Measurements from ENCODE around the gene FSCN2. TPM values are rescaled to one million over a fixed set of nuclear protein-coding genes. Genes with fewer than 3 reads are reported as not detected.

Gene FSCN2
- total RNA-seq, 1 donor from 2014 or later, result 3.3 TPM

DNA sequence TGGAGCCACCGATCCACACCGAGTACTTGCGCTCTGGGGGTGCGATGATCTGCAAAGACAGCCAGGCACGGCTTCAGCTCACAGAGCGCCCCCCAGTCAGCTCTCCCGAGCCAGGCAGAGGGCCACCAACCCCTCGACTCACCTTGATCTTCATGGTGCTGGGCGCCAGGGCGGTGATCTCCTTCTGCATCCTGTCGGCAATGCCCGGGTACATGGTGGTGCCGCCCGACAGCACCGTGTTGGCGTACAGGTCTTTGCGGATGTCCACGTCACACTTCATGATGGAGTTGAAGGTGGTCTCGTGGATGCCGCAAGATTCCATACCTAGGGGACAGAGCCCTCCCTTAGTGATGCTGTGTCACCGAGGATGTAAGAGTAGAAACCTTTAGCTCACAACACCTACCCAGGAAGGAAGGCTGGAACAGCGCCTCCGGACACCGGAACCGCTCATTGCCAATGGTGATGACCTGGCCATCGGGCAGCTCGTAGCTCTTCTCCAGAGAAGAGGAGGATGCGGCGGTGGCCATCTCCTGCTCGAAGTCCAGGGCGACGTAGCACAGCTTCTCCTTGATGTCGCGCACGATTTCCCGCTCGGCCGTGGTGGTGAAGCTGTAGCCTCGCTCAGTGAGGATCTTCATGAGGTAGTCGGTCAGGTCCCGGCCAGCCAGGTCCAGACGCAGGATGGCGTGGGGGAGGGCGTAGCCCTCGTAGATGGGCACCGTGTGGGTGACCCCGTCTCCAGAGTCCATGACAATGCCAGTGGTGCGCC is 17.2 kb upstream of the FSCN2 start:
- peaks cover 27% of the 10 kb centered on the region for H3K4me1 ChIP-seq
- DNase-seq, result peak; percentile 59

DNA sequence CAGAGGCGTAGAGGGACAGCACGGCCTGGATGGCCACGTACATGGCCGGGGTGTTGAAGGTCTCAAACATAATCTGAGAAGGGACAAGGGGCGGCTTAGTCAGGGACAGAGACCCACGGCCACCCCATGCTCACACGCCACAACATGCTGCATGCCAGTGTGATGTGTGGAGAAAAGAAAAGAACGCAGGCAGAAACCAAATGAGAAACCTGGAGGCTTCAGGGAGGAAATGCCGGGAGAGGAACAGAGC is 16.7 kb upstream of the FSCN2 start:
- no peak for DNase-seq
- Histone ChIP-seq H3K4me3 (peak overlapping the region; percentile 94), H3K9me3 (no peaks in the 10 kb centered on the region), H3K27ac (peak overlapping the region; percentile 100), H3K4me1 (peaks cover 32% of the 10 kb centered on the region), H3K27me3 (ENCODE audit: low read depth) (no peaks in the 10 kb centered on the region), H3K36me3 (peaks cover 34% of the 10 kb centered on the region)
- ATAC-seq, result no peak
- intact Hi-C loops (cut with DNase I), result no loop called here
- TF ChIP-seq, protein P1, sequence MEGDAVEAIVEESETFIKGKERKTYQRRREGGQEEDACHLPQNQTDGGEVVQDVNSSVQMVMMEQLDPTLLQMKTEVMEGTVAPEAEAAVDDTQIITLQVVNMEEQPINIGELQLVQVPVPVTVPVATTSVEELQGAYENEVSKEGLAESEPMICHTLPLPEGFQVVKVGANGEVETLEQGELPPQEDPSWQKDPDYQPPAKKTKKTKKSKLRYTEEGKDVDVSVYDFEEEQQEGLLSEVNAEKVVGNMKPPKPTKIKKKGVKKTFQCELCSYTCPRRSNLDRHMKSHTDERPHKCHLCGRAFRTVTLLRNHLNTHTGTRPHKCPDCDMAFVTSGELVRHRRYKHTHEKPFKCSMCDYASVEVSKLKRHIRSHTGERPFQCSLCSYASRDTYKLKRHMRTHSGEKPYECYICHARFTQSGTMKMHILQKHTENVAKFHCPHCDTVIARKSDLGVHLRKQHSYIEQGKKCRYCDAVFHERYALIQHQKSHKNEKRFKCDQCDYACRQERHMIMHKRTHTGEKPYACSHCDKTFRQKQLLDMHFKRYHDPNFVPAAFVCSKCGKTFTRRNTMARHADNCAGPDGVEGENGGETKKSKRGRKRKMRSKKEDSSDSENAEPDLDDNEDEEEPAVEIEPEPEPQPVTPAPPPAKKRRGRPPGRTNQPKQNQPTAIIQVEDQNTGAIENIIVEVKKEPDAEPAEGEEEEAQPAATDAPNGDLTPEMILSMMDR (IDR thresholded peaks at IDR 0.05), result no peak

More for the DNA sequence above, 17.2 kb upstream of the FSCN2 start:
- Histone ChIP-seq H3K27ac (peak overlapping the region; percentile 100), H3K36me3 (peaks cover 34% of the 10 kb centered on the region), H3K9me3 (no peaks in the 10 kb centered on the region), H3K4me3 (peak overlapping the region; percentile 94), H3K27me3 (ENCODE audit: low read depth) (no peaks in the 10 kb centered on the region)
- no peak for ATAC-seq
- intact Hi-C loops (cut with DNase I), result no loop called here
- TF ChIP-seq, protein P1 (IDR thresholded peaks at IDR 0.05), result no peak

DNA sequence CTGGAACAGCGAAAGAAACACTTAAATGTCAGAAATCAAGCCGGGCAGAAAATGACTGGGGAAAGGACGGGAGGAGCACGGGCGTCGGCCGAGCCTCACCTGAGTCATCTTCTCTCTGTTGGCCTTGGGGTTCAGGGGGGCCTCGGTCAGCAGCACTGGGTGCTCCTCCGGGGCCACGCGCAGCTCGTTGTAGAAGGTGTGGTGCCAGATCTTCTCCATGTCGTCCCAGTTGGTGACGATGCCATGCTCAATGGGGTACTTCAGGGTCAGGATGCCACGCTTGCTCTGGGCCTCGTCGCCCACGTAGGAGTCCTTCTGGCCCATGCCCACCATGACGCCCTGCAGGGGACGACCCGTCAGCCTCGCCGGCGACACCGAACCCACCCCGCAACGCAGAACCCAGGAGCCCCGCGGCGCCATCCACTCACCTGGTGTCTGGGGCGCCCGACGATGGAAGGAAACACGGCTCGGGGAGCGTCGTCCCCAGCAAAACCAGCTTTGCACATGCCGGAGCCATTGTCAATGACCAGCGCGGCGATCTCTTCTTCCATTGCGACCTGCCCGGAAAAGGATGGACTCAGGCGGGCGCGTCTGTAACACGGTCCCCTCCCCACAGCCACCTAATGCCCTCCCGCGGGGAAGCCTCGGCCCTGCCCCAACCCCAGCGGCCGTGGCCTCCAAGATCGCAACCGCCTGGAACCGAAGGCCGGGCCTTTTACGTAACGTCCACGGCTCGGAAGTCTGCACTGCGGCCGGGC is 16.2 kb upstream of the FSCN2 start:
- ATAC-seq (peak; percentile 6 to 12), DNase-seq (no peak)
- no peaks in the 10 kb centered on the region for H3K27me3 ChIP-seq (ENCODE audit: low read depth)
- peak overlapping the region; percentile 100 for H3K27ac ChIP-seq
- peaks cover 34% of the 10 kb centered on the region for H3K36me3 ChIP-seq
- TF ChIP-seq, protein P1 (IDR thresholded peaks at IDR 0.05), result no peak
- no peaks in the 10 kb centered on the region for H3K9me3 ChIP-seq
- peaks cover 37% of the 10 kb centered on the region for H3K4me1 ChIP-seq
- intact Hi-C loops (cut with DNase I), result no loop called here
- peak overlapping the region; percentile 94 for H3K4me3 ChIP-seq

DNA sequence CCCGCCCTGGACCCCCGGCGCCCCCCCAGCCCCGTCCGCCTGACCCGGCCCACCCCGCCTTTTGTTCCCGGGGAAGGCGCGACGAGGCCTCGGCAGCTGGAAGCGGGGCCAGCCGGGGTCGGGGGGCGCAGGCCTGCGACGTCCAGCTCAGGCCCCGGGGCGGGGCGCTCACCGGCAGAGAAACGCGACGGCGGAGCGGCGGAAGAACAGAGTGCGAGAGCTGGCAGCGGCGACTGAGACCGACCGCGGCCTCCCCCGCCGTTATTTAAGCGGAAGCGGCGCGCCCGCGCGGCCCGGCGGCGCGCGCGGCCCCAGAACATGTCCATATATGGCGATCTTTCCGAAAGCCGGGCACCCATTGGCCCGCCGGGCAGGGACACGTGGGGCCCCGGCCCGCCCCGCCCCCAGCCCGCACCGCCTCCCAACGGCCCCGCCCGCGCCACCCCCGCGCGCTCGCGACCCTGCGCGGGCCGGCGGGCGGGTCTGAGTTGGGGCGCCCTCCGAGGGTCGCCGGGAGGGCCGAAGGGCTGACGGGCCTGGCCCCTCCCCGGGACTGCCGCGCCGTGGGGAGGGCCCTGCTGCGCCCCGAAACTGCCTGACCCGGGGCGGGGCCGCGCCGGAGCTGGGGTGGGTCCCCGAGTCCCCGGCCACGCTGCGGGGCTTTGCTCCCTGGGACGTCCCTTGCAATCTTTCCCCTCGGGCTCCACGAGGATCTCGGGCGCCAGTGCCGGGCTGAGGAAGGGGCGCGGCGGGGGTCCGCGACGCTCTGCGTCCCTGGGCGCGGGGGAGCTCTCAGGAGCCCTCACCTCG is 15.4 kb upstream of the FSCN2 start, which contains the start of gene ACTG1:
TSS of gene ACTG1 (minus strand) at position 238 of the 810 bp plus-strand sequence. CDS start 445 bp downstream, outside the sequence.
- Histone ChIP-seq H3K27me3 (ENCODE audit: low read depth) (no peaks in the 10 kb centered on the region), H3K36me3 (peaks cover 34% of the 10 kb centered on the region), H3K4me3 (peak within 1 kb of the TSS; percentile 94), H3K4me1 (peaks cover 44% of the 10 kb centered on the region), H3K27ac (peak within 1 kb of the TSS; percentile 100), H3K9me3 (no peaks in the 10 kb centered on the region)
- TF ChIP-seq, protein P1 (IDR thresholded peaks at IDR 0.05), result no peak
- ATAC-seq (peak; percentile 75 to 85), DNase-seq (peak; percentile 95)
- intact Hi-C loops (cut with DNase I), result no loop called here

DNA sequence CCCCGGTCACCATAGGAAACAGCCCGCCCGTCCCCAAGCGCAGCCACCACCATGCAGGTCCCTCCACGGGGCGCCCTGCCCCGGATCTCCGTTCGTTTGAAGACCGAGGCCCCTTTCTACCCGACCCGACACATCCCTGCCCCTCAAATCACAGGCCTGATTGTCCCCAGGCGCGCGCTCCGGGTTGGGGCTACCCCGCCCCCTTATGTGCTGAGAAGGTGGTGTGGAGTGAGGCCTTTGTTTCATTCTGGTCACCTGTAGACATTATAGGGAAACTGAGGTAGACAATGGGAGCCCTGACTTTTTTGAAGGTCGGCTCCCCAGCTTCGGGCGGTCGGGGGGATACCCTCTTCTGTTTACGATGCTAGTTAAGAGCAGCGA is 14.8 kb upstream of the FSCN2 start:
- peak; percentile 78 for DNase-seq
- Histone ChIP-seq H3K4me1 (peaks cover 49% of the 10 kb centered on the region), H3K36me3 (peaks cover 34% of the 10 kb centered on the region), H3K9me3 (no peaks in the 10 kb centered on the region), H3K27me3 (ENCODE audit: low read depth) (no peaks in the 10 kb centered on the region), H3K4me3 (peak overlapping the region; percentile 94), H3K27ac (peak overlapping the region; percentile 100)
- peak; percentile 32 to 36 for ATAC-seq
- TF ChIP-seq, protein P1 (IDR thresholded peaks at IDR 0.05), result no peak
- intact Hi-C loops (cut with DNase I), result no loop called here
